Suprapubic skin (tissue), 4 donors: ENCODE measurements around the gene ZNF639. TPM values are rescaled to one million over a fixed set of nuclear protein-coding genes. Genes with fewer than 3 reads are reported as not detected.

Experiments used
- DNase-seq, 2 donors: peaks; one replicate each; pipeline ENCODE4 v3.0.0-alpha.2; 2019; ENCODE audit warnings: low spot score in 2 of 2
- H3K27ac ChIP-seq: fragments of 200-600 bp; sonication (generic); one replicate; pipeline ENCODE4 v1.5.1; 2019
- H3K27me3 ChIP-seq: fragments of 200-600 bp; sonication (generic); one replicate; pipeline ENCODE4 v1.5.1; 2019
- H3K36me3 ChIP-seq: fragments of 200-600 bp; sonication (generic); one replicate; pipeline ENCODE4 v1.5.1; 2019
- H3K4me1 ChIP-seq: fragments of 200-600 bp; sonication (generic); one replicate; pipeline ENCODE4 v1.5.1; 2019
- H3K4me3 ChIP-seq: fragments of 200-600 bp; sonication (generic); one replicate; pipeline ENCODE4 v1.5.1; 2019; ENCODE audit warnings: mild to moderate bottlenecking
- H3K9me3 ChIP-seq: fragments of 200-600 bp; sonication (generic); one replicate; pipeline ENCODE4 v1.5.1; 2019
- EP300 ChIP-seq: sonication (generic); formaldehyde crosslinking; IDR thresholded peaks from one replicate; pipeline ENCODE4 v1.6.1; 2017; ENCODE audit warnings: antibody characterized with exemption
- POLR2A ChIP-seq, 2 donors: fragments of 450-650 bp; IDR thresholded peaks; one replicate each; pipeline ENCODE4 v1.6.1; 2017; ENCODE audit warnings: antibody characterized with exemption in 2 of 2, mild to moderate bottlenecking in 2 of 2, moderate library complexity in 2 of 2
- POLR2AphosphoS5 ChIP-seq, 3 donors: sonication (generic); formaldehyde crosslinking; IDR thresholded peaks; one replicate each; pipeline ENCODE4 v1.6.1; 2017; ENCODE audit warnings: antibody characterized with exemption in 3 of 3
- WGBS: methylation state at CpG from one replicate; pipeline ENCODE4 v1.1.5; 2018; 5-methylcytosine and 5-hydroxymethylcytosine counted together
- total RNA-seq, 4 donors: library from RNA; depleted of rRNA; stranded (reverse); fragments of >200 nt; gene quantifications; one replicate each; pipeline ENCODE4 v1.1.0, GENCODE V29; 2016
- TF ChIP-seq, protein P1 (sequence below), 2 donors: fragments of 200-600 bp in 1 of 2; fragments of 450-650 bp in 1 of 2; sonication (generic) in 1 of 2; IDR thresholded peaks; one replicate each; pipeline ENCODE4 v1.5.1; 2016 to 2019; ENCODE audit warnings: antibody characterized with exemption in 2 of 2, mild to moderate bottlenecking in 1 of 2, moderate library complexity in 1 of 2

Gene ZNF639
- total RNA-seq, 4 donors from 2014 or later: 14.7 to 39.6 (median 32.2) TPM

GRCh38 chr3:179278932-179279693, 43.7 kb upstream of the ZNF639 start:
- WGBS: 63% methylated on average over 4 of the region's 4 CpGs
- TF ChIP-seq EP300: no peak
- TF ChIP-seq, protein P1, sequence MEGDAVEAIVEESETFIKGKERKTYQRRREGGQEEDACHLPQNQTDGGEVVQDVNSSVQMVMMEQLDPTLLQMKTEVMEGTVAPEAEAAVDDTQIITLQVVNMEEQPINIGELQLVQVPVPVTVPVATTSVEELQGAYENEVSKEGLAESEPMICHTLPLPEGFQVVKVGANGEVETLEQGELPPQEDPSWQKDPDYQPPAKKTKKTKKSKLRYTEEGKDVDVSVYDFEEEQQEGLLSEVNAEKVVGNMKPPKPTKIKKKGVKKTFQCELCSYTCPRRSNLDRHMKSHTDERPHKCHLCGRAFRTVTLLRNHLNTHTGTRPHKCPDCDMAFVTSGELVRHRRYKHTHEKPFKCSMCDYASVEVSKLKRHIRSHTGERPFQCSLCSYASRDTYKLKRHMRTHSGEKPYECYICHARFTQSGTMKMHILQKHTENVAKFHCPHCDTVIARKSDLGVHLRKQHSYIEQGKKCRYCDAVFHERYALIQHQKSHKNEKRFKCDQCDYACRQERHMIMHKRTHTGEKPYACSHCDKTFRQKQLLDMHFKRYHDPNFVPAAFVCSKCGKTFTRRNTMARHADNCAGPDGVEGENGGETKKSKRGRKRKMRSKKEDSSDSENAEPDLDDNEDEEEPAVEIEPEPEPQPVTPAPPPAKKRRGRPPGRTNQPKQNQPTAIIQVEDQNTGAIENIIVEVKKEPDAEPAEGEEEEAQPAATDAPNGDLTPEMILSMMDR (IDR thresholded peaks at IDR 0.05): no peak
- no peak for TF ChIP-seq POLR2A (IDR thresholded peaks at IDR 0.05)
- TF ChIP-seq POLR2AphosphoS5 (IDR thresholded peaks at IDR 0.05): no peak
- Histone ChIP-seq H3K4me3 (no peak overlapping the region), H3K27me3 (no peaks in the 10 kb centered on the region), H3K4me1 (no peaks in the 10 kb centered on the region), H3K27ac (no peak overlapping the region), H3K9me3 (no peaks in the 10 kb centered on the region), H3K36me3 (no peaks in the 10 kb centered on the region)
- DNase-seq: no peak

- no peaks in the 10 kb centered on the region for H3K4me1 ChIP-seq
- WGBS: 96% methylated on average over 1 of the region's 1 CpG
- no peak overlapping the region for H3K4me3 ChIP-seq
- H3K27me3 ChIP-seq: no peaks in the 10 kb centered on the region
- no peak for DNase-seq
- no peak overlapping the region for H3K27ac ChIP-seq
- no peaks in the 10 kb centered on the region for H3K9me3 ChIP-seq
- no peaks in the 10 kb centered on the region for H3K36me3 ChIP-seq
- TF ChIP-seq, protein P1 (IDR thresholded peaks at IDR 0.05): no peak
Observed at GRCh38 chr3:179279837-179280236, 43.0 kb upstream of the ZNF639 start.

DNA sequence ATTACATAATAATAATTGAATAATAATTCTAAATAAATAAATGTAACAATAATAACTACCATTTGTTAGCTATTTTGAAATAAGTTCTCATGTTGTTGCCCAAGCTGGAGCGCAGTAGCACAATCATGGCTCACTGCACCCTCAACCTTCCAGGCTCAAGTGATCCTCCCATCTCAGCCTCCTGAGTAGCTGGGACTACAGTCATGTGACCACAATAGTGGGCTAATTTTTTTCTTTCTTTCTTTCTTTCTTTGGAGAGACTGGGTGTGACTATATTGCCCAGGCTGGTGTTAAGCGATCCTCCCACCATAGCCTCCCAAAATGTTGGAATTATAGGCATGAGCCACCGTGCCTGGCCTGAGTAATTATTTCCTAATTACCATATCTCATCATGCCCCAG, 41.0 kb upstream of the ZNF639 start:
- Histone ChIP-seq H3K36me3 (no peaks in the 10 kb centered on the region), H3K9me3 (no peaks in the 10 kb centered on the region), H3K4me3 (no peak overlapping the region), H3K4me1 (no peaks in the 10 kb centered on the region), H3K27me3 (no peaks in the 10 kb centered on the region), H3K27ac (no peak overlapping the region)
- no peak for DNase-seq
- 76% methylated on average over 3 of the region's 3 CpGs for WGBS
- TF ChIP-seq EP300: no peak
- TF ChIP-seq POLR2AphosphoS5 (IDR thresholded peaks at IDR 0.05): no peak
- TF ChIP-seq, protein P1 (IDR thresholded peaks at IDR 0.05): no peak
- no peak for TF ChIP-seq POLR2A (IDR thresholded peaks at IDR 0.05)

- H3K36me3 ChIP-seq: no peaks in the 10 kb centered on the region
- TF ChIP-seq EP300 (no peak), POLR2A (IDR thresholded peaks at IDR 0.05) (no peak), POLR2AphosphoS5 (IDR thresholded peaks at IDR 0.05) (no peak)
- TF ChIP-seq, protein P1 (IDR thresholded peaks at IDR 0.05): no peak
- no peak for DNase-seq
- no peak overlapping the region for H3K27ac ChIP-seq
- no peaks in the 10 kb centered on the region for H3K9me3 ChIP-seq
- H3K4me3 ChIP-seq: no peak overlapping the region
- 79% methylated on average over 6 of the region's 6 CpGs for whole genome bisulfite sequencing
- H3K27me3 ChIP-seq: no peaks in the 10 kb centered on the region
- H3K4me1 ChIP-seq: no peaks in the 10 kb centered on the region
Observed at GRCh38 chr3:179286331-179286730, 36.5 kb upstream of the ZNF639 start.

DNA sequence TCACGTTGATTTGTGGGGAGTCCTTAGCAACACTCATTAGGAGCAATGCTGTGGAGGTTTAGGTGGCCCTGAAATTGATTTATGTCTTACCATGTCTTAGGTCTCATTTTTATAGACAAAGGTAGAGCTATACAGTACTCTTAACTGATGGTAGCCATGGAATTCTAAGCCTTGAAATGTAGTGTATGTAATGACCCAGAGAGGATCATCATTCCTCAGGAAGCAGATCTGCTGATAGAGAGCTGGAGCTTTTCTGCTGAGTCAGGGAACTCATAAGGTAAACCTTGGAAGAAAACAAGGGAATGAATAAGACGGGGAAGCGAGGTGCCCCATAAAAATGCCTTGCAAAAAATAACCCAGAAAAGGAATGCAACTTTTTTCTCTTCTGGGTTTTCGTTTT, 34.0 kb upstream of the ZNF639 start:
- H3K4me3 ChIP-seq: no peak overlapping the region
- no peak for DNase-seq
- TF ChIP-seq POLR2AphosphoS5 (IDR thresholded peaks at IDR 0.05) (no peak), POLR2A (IDR thresholded peaks at IDR 0.05) (no peak), EP300 (no peak)
- TF ChIP-seq, protein P1 (IDR thresholded peaks at IDR 0.05): no peak
- WGBS: 74% methylated on average over 4 of the region's 4 CpGs
- H3K9me3 ChIP-seq: no peaks in the 10 kb centered on the region
- H3K27me3 ChIP-seq: no peaks in the 10 kb centered on the region
- no peaks in the 10 kb centered on the region for H3K4me1 ChIP-seq
- H3K36me3 ChIP-seq: no peaks in the 10 kb centered on the region
- H3K27ac ChIP-seq: no peak overlapping the region
